Tibial artery (tissue), 4 donors: ENCODE results near the gene LRP11.
A peak's percentile ranks its signal among the peaks of the same experiment; 100 is the strongest.

Experiments
- DNase-seq, 2 donors: peaks; one replicate each; pipeline ENCODE4 v3.0.0-alpha.2; 2019
- H3K27ac ChIP-seq, 2 donors: fragments of 200-600 bp; sonication (generic) in 1 of 2; 1 replicate in 1 of 2; 2 replicates in 1 of 2; pipeline ENCODE4 v1.5.1; 2018 to 2019; ENCODE audit warnings: mild to moderate bottlenecking in 1 of 2
- H3K27me3 ChIP-seq, 2 donors: fragments of 200-600 bp; sonication (generic) in 1 of 2; one replicate each; pipeline versions ENCODE4 v1.5.1 to v1.6.0; 2016 to 2019
- H3K36me3 ChIP-seq, 3 donors: fragments of 200-600 bp; sonication (generic) in 2 of 3; one replicate each; pipeline ENCODE4 v1.5.1; 2016 to 2019; ENCODE audit warnings: mild to moderate bottlenecking in 2 of 3
- H3K4me1 ChIP-seq, 4 donors: fragments of 200-600 bp; sonication (generic) in 2 of 4; 1 replicate in 3 of 4; 2 replicates in 1 of 4; pipeline ENCODE4 v1.5.1; 2016 to 2019
- H3K4me3 ChIP-seq, 2 donors: fragments of 200-600 bp; sonication (generic) in 1 of 2; 1 replicate in 1 of 2; 2 replicates in 1 of 2; pipeline ENCODE4 v1.5.1; 2018 to 2019; ENCODE audit warnings: mild to moderate bottlenecking in 2 of 2
- H3K9me3 ChIP-seq, 3 donors: fragments of 200-600 bp; sonication (generic) in 1 of 3; one replicate each; pipeline ENCODE4 v1.5.1; 2016 to 2019
- CTCF ChIP-seq, 2 experiments: fragments of 200-600 bp in 1 of 2; fragments of 450-650 bp in 1 of 2; IDR thresholded peaks; one replicate each; pipeline ENCODE4 v1.5.1; 2017 to 2019; ENCODE audit warnings: antibody characterized with exemption in 2 of 2, mild to moderate bottlenecking in 1 of 2, moderate library complexity in 1 of 2
- intact Hi-C: fragments of 100-400 bp; cut with DNase I; formaldehyde crosslinking; loops from one replicate; pipeline ENCODE4 v1.15.0; 2023; ENCODE audit warnings: low total_unique reads

LRP11 gene

GRCh38 chr6:149904661-149905370 lies 40.7 kb upstream of the LRP11 start:
- H3K36me3 ChIP-seq: no peaks in the 10 kb centered on the region
- H3K27ac ChIP-seq: no peak overlapping the region
- intact Hi-C loops: no loop called here
- H3K9me3 ChIP-seq: peaks cover 0 to 5% (median 0%) of the 10 kb centered on the region in 3 donors
- H3K27me3 ChIP-seq: no peaks in the 10 kb centered on the region
- no peak for TF ChIP-seq CTCF (IDR thresholded peaks at IDR 0.05)
- peak in 1 of 2 donors; percentile 55 for DNase-seq
- no peaks in the 10 kb centered on the region for H3K4me1 ChIP-seq
- no peak overlapping the region for H3K4me3 ChIP-seq

GRCh38 chr6:149903938-149904611 lies 39.9 kb upstream of the LRP11 start:
- intact Hi-C loops: no loop called here
- H3K27me3 ChIP-seq: no peaks in the 10 kb centered on the region
- H3K36me3 ChIP-seq: no peaks in the 10 kb centered on the region
- no peaks in the 10 kb centered on the region for H3K4me1 ChIP-seq
- no peak overlapping the region for H3K4me3 ChIP-seq
- no peak for TF ChIP-seq CTCF (IDR thresholded peaks at IDR 0.05)
- H3K27ac ChIP-seq: no peak overlapping the region
- peaks cover 0 to 5% (median 0%) of the 10 kb centered on the region in 3 donors for H3K9me3 ChIP-seq
- DNase-seq: no peak

- intact Hi-C loops: no loop called here
- H3K27ac ChIP-seq: no peak overlapping the region
- H3K4me1 ChIP-seq: peaks cover 0 to 16% (median 14%) of the 10 kb centered on the region in 4 donors
Measured at GRCh38 chr6:149901444-149902140, 37.4 kb upstream of the LRP11 start.

GRCh38 chr6:149900620-149901443 lies 36.7 kb upstream of the LRP11 start:
- TF ChIP-seq CTCF (IDR thresholded peaks at IDR 0.05): no peak
- DNase-seq: peak in 1 of 2 donors; percentile 43
- intact Hi-C loops: no loop called here

More at GRCh38 chr6:149901444-149902140, 37.4 kb upstream of the LRP11 start:
- DNase-seq: no peak
- Histone ChIP-seq H3K27me3 (no peaks in the 10 kb centered on the region), H3K4me3 (no peak overlapping the region), H3K9me3 (no peaks in the 10 kb centered on the region), H3K36me3 (no peaks in the 10 kb centered on the region)
- TF ChIP-seq CTCF (IDR thresholded peaks at IDR 0.05): no peak

GRCh38 chr6:149899926-149900619 lies 35.9 kb upstream of the LRP11 start:
- peak in 1 of 2 donors; percentile 55 for DNase-seq
- no peak for TF ChIP-seq CTCF (IDR thresholded peaks at IDR 0.05)
- no peaks in the 10 kb centered on the region for H3K36me3 ChIP-seq
- no peak overlapping the region for H3K4me3 ChIP-seq
- no peak overlapping the region for H3K27ac ChIP-seq
- intact Hi-C loops: no loop called here
- peaks cover 0 to 31% (median 28%) of the 10 kb centered on the region in 4 donors for H3K4me1 ChIP-seq
- no peaks in the 10 kb centered on the region for H3K9me3 ChIP-seq
- H3K27me3 ChIP-seq: no peaks in the 10 kb centered on the region

More at GRCh38 chr6:149900620-149901443, 36.7 kb upstream of the LRP11 start:
- Histone ChIP-seq H3K4me3 (no peak overlapping the region), H3K27me3 (no peaks in the 10 kb centered on the region), H3K4me1 (peaks cover 0 to 23% (median 21%) of the 10 kb centered on the region in 4 donors), H3K27ac (no peak overlapping the region), H3K36me3 (no peaks in the 10 kb centered on the region), H3K9me3 (no peaks in the 10 kb centered on the region)
